Activated CD4-positive, alpha-beta T cell treated with anti-CD3 and anti-CD28 coated beads, Interleukin-2, Interleukin-4, amounts not matched to agents 100 ng/mL and 50 ng/mL, durations not matched to agents 16 hours and 8 hours (primary cell): ENCODE results near the gene PGS1.

Source experiments
- DNase-seq: peaks from one replicate; pipeline ENCODE4 v3.0.0-alpha.2; 2020; ENCODE audit warnings: low spot score

The PGS1 gene

DNA sequence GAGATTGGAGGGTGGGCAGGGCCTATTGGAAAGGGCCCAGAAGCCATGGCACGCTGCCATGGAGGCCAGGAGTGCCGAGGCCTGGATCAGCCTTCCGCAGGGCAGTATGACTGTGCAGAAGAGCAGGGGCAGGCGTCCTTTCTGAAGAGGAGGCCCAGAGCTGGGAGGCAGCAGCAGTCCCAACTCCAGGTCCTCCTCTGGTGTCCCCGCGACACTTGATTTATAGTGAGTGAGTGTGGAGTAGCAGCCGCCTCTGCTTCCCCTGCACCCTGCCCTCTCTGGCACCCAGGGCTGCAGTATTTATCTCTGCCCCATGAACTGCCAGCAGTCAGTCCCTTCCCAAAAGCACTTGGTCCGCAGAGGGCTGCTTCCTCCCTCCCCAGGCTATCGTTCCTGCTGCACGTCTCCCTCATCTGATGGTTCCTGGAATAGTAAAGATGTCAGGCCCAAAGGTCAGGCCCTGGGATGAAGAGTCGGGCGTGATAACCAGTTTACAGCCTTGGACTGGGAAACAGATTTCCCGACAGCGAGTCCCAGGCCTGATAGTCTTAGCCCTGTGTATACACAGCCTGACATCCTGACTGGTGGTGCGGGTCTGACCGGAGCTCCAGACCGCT lies 32.9 kb downstream of the PGS1 start:
- no peak for DNase-seq

DNA sequence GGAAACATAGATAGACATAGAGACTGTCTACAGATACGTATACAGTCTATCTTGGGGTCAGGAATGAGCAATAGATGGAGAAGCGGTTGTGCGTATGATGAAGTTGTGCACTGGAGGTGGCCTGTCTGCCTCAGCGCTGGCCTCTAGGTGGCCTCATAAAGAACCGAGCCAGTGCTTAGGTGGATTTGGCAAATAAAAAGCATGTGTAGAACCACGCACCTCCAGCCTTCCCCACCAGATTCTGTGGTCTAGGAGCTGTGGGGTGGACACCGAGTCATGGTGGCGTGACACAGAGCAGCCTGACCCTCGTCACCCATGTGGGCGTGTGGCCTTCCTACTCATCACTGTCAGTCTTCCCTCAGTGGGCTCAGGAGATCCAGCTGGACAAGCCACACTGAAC lies 34.0 kb downstream of the PGS1 start:
- peak; percentile 50 for DNase-seq

- DNase-seq, result peak; percentile 62
These were observed 36.0 kb downstream of the PGS1 start for GRCh38 chr17:78414178-78415162.

- DNase-seq, result no peak
These were observed 37.6 kb downstream of the PGS1 start for GRCh38 chr17:78415821-78416711.

DNA sequence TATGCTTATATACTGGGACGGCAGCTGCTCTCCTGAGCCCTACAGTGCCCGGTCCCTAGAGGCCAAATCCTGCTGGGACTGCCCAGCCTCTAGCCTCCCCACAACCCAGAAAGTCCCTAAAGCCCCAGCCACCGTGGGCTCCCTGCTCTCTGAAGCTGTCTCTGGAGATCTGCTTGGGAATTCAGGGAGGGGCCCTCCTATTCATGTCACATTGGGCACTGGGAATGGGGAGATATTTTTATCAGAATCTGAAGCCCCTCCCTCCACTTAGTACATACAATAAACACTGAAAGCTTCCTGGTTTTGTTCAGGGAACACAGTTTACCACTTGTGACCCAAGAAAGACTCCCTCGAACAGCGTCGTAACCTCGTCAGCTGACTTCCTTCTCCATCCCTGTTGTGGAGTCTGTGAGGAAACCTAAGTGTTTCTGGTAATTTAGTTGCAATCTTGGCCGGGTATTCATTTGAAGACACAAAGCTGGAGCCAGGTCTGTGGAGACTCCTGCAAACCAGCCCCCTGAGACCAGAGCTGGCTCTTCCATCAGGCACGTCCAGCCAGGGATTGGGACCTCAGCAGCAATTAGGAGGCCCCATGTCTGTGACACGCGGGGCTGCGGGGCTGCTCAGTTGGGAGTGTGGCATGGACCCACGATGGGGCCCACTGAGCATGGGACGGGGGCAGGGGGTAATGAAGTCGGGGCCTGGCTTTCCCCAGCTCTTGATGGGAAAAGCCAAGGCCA lies 38.5 kb downstream of the PGS1 start:
- no peak for DNase-seq

DNA sequence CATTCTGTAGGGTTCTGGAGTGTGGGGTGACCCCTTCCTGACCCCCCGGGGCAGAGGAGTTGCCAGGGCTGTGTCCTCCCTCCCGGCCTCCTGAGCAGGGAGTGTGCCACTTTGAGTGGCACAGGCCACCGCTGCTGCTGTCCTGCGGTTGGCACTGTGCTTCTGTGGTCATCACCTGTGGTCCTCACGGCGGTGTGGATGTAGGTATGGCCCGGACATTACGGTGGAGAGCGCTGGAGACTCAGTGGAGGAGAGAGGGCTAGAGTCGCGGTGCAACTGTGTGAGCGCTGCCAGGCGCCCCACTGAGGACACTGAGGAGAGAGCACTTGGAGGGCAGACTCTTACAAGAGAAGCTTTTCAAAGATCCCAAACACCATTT lies 39.1 kb downstream of the PGS1 start:
- DNase-seq, result no peak

DNA sequence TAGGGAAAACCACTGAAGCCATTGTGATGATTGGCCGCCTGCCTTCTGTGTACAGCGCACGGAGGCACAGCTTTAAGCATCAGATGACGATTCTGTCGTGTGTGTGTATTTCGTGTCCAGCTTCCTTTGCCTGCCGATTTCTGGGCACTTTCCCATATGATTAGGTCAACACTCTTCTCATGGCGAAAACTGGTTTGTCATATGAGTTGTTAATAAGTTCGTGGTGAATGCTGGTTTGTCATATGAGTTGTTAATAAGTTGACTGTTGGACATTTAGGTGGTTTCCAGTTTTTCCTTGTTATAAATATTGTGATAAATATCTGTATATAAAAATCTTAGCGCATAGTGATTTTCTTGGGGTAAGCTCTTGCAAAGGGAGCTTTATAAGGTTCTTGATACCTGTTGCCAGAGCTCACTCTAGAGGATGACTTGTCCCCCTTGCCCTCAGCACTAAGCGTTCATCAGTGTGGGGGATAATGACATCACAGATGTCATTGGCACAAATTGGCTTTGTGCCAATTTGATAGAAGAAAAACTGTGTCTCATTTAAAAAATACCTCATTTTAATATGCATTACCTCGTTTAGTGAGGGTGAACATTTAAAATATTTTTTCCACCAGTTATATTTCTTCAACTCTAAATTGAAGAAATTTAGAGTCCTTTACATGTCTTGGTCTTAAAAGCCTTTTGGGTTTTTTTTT lies 40.0 kb downstream of the PGS1 start:
- DNase-seq, result no peak

GRCh38 chr17:78419970-78420815 lies 41.7 kb downstream of the PGS1 start:
- no peak for DNase-seq

GRCh38 chr17:78421084-78421533 lies 42.7 kb downstream of the PGS1 start:
- DNase-seq, result no peak

DNA sequence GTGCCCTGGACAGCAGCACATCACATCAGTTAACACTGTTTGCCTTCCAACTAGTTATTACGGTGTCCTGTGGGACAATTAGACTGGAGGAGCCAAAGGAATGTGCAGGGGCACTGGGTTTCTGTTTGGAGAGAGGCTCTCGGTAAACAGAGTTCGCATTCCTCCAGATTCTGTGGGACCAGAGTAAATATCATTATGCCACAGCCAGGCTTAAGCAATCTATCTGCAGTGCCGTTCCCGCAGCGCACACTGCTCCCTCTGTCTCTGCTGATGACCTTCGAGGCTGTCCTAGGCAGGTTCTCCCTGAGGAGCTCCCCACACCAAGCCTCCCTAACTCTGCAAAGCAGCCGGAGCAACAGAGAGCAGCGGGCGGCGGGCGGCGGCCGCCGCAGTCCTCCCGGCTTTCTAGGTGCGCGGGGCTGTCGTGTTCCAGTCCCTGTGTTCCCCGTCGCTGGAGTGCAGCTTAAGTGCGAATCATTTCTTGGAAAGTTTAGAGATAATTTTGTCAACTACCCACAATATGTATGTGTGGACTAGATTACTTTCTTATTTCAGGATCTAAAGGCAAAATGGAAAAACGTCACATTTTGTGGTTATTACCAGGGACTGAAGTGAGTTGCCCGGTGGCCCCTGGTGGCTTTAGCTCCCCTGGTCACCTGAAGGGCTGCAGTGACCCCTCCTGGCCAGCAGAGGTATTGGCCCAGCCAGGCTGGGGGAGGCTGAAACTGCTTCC lies 43.3 kb downstream of the PGS1 start:
- DNase-seq, result peak; percentile 76

DNA sequence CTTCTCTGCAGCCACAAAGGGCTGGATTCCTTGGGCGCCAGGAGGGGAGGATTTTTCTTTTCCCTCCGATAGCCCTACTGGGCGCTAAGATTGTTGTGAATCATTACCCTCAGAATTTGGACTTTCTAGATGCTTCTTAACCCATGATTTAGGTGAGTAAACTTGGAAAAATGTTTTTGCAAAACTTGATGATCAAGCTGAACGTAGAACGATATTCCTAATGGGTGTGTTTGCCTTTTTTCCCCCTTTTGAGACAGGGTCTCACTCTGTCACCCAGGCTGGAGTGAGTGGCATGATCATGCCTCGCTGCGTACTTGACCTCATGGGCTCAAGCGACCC lies 43.8 kb downstream of the PGS1 start:
- DNase-seq, result no peak

DNA sequence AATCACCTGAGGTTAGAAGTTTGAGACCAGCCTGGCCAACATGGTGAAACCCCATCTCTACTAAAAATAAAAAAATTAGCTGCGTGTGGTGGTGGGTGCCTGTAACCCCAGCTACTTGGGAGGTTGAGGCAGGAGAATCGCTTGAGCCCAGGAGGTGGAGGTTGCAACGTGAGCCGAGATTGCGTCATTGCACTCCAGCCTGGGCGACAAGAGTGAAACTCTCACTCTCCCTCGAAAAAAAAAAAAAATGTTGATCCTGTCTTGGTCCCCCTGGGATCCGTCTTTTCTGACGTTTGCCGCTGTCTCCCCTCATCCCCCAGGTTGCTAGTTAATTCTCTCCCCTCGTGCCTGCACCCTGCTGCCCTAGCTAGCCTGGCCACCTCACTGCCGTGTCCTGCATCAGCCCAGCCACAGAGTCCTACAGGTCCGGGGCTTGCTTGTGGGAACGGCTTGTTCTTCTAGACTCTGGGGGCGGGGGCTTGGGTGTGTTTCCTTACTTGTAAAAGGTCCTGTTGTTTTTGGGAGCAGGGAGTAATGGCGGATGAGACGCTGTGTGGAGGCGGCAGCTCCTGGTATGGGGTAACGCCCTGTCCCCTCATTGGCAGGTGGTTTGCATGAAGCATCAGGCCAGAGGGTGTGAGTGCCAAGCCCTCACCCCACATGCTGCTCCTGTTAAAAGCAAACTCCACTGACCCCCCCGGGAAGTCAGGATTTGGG lies 44.6 kb downstream of the PGS1 start:
- DNase-seq, result no peak

DNA sequence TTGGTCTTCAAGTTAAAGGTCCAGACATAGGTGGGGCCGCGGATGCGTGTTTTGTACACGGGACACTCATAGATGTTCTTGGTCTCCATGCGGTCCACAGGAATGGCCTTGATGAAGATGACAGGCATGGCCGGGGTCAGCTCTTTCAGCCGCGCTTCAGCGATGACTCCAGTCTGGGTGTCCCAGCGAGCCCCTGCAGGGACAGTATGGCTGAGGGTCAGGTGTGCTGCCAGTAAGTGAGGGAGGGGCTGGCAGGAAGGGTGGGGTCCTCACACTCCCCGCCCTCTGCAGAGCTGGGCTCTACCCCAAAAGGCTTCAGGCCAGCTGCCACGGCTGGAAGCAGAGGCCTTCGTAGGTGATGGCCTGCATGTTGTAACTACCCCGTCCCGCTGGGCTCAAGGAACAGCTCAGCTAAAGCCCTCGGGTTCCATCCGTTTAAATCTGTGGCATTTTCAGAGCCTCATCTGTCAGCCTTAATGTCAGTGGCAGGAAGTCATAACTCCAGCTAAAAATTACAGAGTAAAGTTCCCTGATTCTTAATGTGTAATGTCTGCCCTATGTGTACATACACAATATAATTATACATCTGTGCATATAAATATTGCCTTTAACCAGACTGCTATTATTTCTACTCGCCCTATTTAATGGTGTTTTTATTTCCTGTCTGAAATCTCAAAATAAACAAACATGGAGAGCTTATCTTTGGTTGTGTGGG lies 45.7 kb downstream of the PGS1 start:
- no peak for DNase-seq

- DNase-seq, result no peak
These were observed 47.0 kb downstream of the PGS1 start for GRCh38 chr17:78425429-78425828.

DNA sequence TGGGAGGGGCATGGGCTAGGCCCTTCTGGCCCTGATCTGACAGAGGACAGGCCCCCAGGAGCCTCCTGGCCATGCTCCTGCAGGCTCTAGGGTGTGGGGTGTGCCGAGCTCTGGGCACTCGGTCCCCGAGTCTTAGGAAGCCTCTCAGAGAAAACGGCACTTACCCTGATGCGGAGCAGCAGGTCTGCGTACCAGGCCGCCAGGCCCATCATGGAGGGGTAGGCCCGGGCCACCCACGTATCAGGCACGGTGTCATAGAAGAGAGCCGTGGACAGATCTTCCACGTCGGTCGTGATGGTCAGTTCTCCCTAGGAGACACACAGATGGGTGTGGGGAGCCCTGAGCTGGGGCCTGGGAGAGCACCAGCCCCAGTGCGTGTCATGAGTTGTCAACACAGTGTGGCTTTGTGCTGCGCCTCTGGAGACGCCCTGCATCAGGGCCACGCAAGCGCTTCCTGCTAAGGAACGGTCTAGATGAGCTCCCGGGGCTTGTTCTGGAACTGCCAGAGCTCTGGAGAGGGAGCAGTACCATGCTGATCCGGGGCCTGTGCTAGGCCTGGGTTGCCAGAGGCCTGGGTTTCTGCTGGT lies 47.9 kb downstream of the PGS1 start:
- no peak for DNase-seq

GRCh38 chr17:78427140-78427539 lies 48.7 kb downstream of the PGS1 start:
- no peak for DNase-seq

DNA sequence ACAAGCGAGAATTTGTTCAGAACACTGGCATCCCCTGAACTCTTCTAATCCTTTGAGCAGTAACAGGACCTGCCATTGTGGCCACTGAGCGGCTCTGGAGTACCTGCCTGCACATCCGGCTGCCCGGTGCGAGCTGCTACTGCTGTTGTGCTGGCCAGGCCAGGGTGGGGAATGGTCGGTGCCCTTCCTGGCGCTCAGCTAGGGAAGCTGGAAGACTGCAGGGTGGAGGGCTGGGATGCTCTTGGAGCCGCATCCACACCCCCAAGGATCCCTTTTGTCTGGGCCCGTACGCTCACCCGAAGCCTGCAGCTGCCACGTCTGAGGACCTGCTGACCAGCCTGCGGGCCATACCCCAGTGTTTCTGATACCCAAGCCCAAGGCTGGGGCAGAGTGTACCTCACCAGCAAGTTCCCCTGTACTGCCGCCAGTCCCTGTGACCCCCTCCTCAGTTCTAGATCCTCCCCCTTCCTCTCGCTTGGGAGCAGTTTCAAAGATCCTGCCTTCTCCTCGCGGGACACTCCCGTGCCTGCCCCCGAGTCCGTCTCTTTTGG lies 49.7 kb downstream of the PGS1 start:
- no peak for DNase-seq
